ENCODE data around the gene UIMC1.

- TF ChIP-seq, protein P1, sequence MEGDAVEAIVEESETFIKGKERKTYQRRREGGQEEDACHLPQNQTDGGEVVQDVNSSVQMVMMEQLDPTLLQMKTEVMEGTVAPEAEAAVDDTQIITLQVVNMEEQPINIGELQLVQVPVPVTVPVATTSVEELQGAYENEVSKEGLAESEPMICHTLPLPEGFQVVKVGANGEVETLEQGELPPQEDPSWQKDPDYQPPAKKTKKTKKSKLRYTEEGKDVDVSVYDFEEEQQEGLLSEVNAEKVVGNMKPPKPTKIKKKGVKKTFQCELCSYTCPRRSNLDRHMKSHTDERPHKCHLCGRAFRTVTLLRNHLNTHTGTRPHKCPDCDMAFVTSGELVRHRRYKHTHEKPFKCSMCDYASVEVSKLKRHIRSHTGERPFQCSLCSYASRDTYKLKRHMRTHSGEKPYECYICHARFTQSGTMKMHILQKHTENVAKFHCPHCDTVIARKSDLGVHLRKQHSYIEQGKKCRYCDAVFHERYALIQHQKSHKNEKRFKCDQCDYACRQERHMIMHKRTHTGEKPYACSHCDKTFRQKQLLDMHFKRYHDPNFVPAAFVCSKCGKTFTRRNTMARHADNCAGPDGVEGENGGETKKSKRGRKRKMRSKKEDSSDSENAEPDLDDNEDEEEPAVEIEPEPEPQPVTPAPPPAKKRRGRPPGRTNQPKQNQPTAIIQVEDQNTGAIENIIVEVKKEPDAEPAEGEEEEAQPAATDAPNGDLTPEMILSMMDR (IDR thresholded peaks at IDR 0.05) = no peak
- TF ChIP-seq POLR2A (IDR thresholded peaks at IDR 0.05) = no peak
Measured at GRCh38 chr5:176889321-176890280, 117.0 kb downstream of the UIMC1 start.

All from thyroid gland (tissue), 4 donors.